ENCODE results near the gene PTGES2.

DNA sequence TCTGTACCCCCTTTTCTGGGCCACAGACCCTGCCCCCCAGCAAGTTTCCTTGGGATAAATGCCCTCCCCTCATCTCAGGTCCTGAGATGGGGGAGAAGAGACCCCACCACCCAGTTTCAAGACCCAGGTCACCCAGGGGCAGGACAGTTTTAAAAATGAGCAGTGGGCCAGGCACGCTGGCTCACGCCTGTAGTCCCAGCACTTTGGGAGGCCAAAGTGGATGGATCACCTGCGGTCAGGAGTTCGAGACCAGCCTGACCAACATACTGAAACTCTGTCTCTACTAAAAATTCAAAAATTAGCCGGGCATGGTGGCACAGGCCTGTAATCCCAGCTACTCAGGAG, 6.1 kb downstream of the PTGES2 start:
- no peak for TF ChIP-seq POLR2A (IDR thresholded peaks at IDR 0.05)
- TF ChIP-seq, protein P1, sequence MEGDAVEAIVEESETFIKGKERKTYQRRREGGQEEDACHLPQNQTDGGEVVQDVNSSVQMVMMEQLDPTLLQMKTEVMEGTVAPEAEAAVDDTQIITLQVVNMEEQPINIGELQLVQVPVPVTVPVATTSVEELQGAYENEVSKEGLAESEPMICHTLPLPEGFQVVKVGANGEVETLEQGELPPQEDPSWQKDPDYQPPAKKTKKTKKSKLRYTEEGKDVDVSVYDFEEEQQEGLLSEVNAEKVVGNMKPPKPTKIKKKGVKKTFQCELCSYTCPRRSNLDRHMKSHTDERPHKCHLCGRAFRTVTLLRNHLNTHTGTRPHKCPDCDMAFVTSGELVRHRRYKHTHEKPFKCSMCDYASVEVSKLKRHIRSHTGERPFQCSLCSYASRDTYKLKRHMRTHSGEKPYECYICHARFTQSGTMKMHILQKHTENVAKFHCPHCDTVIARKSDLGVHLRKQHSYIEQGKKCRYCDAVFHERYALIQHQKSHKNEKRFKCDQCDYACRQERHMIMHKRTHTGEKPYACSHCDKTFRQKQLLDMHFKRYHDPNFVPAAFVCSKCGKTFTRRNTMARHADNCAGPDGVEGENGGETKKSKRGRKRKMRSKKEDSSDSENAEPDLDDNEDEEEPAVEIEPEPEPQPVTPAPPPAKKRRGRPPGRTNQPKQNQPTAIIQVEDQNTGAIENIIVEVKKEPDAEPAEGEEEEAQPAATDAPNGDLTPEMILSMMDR (IDR thresholded peaks at IDR 0.05) = no peak
